ENCODE results near the gene CNNM1.

DNA sequence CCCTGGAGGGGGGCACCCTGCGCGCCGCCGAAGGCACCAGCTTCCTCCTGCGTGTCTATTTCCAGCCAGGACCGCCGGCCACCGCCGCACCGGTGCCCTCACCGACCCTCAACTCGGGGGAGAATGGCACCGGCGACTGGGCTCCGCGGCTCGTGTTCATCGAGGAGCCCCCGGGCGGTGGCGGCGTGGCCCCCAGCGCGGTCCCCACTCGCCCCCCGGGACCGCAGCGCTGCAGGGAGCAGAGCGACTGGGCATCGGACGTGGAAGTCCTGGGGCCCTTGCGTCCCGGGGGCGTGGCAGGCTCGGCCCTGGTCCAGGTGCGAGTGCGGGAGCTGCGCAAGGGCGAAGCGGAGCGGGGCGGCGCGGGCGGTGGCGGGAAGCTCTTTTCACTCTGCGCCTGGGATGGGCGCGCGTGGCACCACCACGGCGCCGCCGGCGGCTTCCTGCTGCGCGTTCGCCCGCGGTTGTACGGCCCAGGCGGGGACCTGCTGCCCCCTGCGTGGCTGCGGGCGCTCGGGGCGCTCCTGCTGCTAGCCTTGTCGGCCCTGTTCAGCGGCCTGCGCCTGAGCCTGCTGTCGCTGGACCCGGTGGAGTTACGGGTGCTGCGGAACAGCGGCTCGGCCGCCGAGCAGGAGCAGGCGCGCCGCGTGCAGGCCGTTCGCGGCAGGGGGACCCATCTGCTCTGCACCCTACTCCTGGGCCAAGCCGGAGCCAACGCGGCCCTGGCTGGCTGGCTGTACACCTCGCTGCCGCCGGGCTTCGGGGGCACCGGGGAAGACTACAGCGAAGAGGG, 594 bp downstream of the CNNM1 start:
- TF ChIP-seq EZH2 (IDR thresholded peaks at IDR 0.05) = peak; percentile 92
- TF ChIP-seq, protein P1, sequence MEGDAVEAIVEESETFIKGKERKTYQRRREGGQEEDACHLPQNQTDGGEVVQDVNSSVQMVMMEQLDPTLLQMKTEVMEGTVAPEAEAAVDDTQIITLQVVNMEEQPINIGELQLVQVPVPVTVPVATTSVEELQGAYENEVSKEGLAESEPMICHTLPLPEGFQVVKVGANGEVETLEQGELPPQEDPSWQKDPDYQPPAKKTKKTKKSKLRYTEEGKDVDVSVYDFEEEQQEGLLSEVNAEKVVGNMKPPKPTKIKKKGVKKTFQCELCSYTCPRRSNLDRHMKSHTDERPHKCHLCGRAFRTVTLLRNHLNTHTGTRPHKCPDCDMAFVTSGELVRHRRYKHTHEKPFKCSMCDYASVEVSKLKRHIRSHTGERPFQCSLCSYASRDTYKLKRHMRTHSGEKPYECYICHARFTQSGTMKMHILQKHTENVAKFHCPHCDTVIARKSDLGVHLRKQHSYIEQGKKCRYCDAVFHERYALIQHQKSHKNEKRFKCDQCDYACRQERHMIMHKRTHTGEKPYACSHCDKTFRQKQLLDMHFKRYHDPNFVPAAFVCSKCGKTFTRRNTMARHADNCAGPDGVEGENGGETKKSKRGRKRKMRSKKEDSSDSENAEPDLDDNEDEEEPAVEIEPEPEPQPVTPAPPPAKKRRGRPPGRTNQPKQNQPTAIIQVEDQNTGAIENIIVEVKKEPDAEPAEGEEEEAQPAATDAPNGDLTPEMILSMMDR (IDR thresholded peaks at IDR 0.05) = no peak

All from neural progenitor cell (in vitro differentiated cells).